ENCODE measurements around the gene MRPL4. TPM values are rescaled to one million over a fixed set of nuclear protein-coding genes. Genes with fewer than 3 reads are reported as not detected.
A peak's percentile ranks its signal among the peaks of the same experiment; 100 is the strongest.

The MRPL4 gene
- total RNA-seq, 4 donors from 2014 or later, result 77.6 to 105 (median 92.6) TPM

GRCh38 chr19:10219678-10220077 is 32.3 kb upstream of the MRPL4 start:
- H3K9me3 ChIP-seq, result no peaks in the 10 kb centered on the region
- intact Hi-C loops (cut with DNase I), result no loop called here
- TF ChIP-seq, protein P1, sequence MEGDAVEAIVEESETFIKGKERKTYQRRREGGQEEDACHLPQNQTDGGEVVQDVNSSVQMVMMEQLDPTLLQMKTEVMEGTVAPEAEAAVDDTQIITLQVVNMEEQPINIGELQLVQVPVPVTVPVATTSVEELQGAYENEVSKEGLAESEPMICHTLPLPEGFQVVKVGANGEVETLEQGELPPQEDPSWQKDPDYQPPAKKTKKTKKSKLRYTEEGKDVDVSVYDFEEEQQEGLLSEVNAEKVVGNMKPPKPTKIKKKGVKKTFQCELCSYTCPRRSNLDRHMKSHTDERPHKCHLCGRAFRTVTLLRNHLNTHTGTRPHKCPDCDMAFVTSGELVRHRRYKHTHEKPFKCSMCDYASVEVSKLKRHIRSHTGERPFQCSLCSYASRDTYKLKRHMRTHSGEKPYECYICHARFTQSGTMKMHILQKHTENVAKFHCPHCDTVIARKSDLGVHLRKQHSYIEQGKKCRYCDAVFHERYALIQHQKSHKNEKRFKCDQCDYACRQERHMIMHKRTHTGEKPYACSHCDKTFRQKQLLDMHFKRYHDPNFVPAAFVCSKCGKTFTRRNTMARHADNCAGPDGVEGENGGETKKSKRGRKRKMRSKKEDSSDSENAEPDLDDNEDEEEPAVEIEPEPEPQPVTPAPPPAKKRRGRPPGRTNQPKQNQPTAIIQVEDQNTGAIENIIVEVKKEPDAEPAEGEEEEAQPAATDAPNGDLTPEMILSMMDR (IDR thresholded peaks at IDR 0.05), result peak in 2 of 6 experiments; percentile 20 to 28
- no peak for TF ChIP-seq POLR2A (IDR thresholded peaks at IDR 0.05)
- H3K4me1 ChIP-seq, result no peaks in the 10 kb centered on the region
- WGBS, 2 donors, result 34 to 46% methylated on average over 2 to 3 of the region's 3 CpGs
- H3K27me3 ChIP-seq, result no peaks in the 10 kb centered on the region
- H3K36me3 ChIP-seq, result peaks cover 0 to 16% (median 0%) of the 10 kb centered on the region in 3 donors
- no peak overlapping the region for H3K4me3 ChIP-seq
- no peak overlapping the region for H3K27ac ChIP-seq
- DNase-seq, result no peak

- no peak for DNase-seq
- TF ChIP-seq POLR2A (IDR thresholded peaks at IDR 0.05), result no peak
- TF ChIP-seq, protein P1 (IDR thresholded peaks at IDR 0.05), result no peak
- intact Hi-C loops (cut with DNase I), result no loop called here
- Histone ChIP-seq H3K4me3 (no peak overlapping the region), H3K27me3 (no peaks in the 10 kb centered on the region), H3K4me1 (peaks cover 0 to 2% (median 0%) of the 10 kb centered on the region in 3 donors), H3K36me3 (peaks cover 0 to 17% (median 0%) of the 10 kb centered on the region in 3 donors), H3K9me3 (no peaks in the 10 kb centered on the region), H3K27ac (no peak overlapping the region)
- WGBS, 2 donors, result 55 to 87% methylated on average over 2 to 7 of the region's 7 CpGs
Measured at GRCh38 chr19:10220695-10221094, 31.3 kb upstream of the MRPL4 start.

- Histone ChIP-seq H3K27ac (no peak overlapping the region), H3K9me3 (no peaks in the 10 kb centered on the region), H3K4me1 (peaks cover 4 to 16% (median 6%) of the 10 kb centered on the region in 3 donors), H3K36me3 (peaks cover 0 to 17% (median 0%) of the 10 kb centered on the region in 3 donors), H3K27me3 (no peaks in the 10 kb centered on the region), H3K4me3 (no peak overlapping the region)
- TF ChIP-seq, protein P1 (IDR thresholded peaks at IDR 0.05), result no peak
- no peak for TF ChIP-seq POLR2A (IDR thresholded peaks at IDR 0.05)
- intact Hi-C loops (cut with DNase I), result no loop called here
- 72 to 86% methylated on average over 9 to 14 of the region's 14 CpGs for WGBS, 2 donors
- no peak for DNase-seq
Measured at GRCh38 chr19:10222201-10222890, 29.7 kb upstream of the MRPL4 start.

DNA sequence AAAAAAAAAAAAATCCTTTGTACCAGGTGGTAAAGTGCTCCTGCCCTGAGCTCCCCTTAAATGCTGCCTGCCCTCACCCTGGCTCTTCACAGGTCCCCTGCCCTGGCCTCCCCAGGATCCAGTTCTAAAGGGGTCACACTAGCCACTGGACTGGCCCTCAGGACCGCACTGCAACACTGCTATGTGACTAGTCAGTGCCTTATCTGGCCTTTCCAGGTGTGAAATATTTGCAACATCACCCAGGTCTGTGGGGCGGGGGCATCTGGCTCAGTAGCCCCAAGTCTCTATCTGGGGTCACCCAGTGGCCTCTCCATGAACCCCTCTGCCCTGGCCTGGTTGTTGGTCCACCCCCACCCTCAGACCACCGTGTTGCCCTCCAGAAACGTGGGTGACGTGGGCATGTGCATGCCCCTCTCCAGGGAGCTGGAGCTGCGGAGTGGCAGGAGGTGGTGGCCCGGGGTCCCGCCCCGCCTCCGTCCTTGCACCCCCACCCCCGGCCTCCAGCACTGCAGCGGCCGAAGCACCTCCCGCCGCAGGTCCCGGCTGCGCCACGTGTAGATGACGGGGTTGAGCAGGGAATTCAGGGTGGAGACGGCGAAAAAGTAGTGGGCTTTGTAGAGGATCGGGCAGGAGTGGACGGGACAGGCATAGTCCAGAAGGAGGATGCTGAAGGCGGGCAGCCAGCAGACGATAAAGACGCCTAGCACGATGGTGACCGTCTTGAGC is 28.4 kb upstream of the MRPL4 start:
- intact Hi-C loops (cut with DNase I), result no loop called here
- Histone ChIP-seq H3K4me1 (peaks cover 5 to 29% (median 7%) of the 10 kb centered on the region in 3 donors), H3K27me3 (no peaks in the 10 kb centered on the region), H3K9me3 (no peaks in the 10 kb centered on the region), H3K36me3 (peaks cover 0 to 17% (median 0%) of the 10 kb centered on the region in 3 donors), H3K27ac (no peak overlapping the region), H3K4me3 (no peak overlapping the region)
- no peak for DNase-seq
- TF ChIP-seq POLR2A (IDR thresholded peaks at IDR 0.05), result no peak
- TF ChIP-seq, protein P1 (IDR thresholded peaks at IDR 0.05), result no peak
- WGBS, 2 donors, result 94 to 96% methylated on average over 4 to 15 of the region's 28 CpGs

DNA sequence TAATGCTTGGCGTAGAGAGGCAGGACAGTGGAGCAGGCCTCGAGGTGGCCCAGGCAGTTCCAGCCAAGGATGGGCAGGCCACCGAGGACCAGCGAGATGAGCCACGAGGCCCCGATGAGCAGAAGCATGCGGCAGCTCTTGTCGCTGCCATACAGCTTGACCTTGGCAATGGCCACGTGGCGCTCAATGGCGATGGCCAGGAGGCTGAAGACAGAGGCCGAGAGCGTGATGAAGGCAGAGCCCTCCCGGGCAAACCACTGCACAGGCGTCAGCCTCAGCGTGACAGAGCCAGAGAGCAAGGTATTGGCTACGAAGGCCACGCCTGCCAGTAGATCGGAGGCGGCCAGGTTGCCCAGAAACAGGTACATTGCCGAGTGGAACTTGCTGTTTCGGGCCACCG is 27.7 kb upstream of the MRPL4 start:
- H3K27me3 ChIP-seq, result no peaks in the 10 kb centered on the region
- H3K36me3 ChIP-seq, result peaks cover 0 to 17% (median 0%) of the 10 kb centered on the region in 3 donors
- H3K27ac ChIP-seq, result no peak overlapping the region
- TF ChIP-seq, protein P1 (IDR thresholded peaks at IDR 0.05), result no peak
- no peak for TF ChIP-seq POLR2A (IDR thresholded peaks at IDR 0.05)
- WGBS, 2 donors, result 74 to 94% methylated on average over 6 to 18 of the region's 23 CpGs
- no peak for DNase-seq
- H3K9me3 ChIP-seq, result no peaks in the 10 kb centered on the region
- peaks cover 8 to 36% (median 9%) of the 10 kb centered on the region in 3 donors for H3K4me1 ChIP-seq
- H3K4me3 ChIP-seq, result no peak overlapping the region
- intact Hi-C loops (cut with DNase I), result no loop called here
